Measurements from ENCODE around the gene BLCAP.

The BLCAP gene

DNA sequence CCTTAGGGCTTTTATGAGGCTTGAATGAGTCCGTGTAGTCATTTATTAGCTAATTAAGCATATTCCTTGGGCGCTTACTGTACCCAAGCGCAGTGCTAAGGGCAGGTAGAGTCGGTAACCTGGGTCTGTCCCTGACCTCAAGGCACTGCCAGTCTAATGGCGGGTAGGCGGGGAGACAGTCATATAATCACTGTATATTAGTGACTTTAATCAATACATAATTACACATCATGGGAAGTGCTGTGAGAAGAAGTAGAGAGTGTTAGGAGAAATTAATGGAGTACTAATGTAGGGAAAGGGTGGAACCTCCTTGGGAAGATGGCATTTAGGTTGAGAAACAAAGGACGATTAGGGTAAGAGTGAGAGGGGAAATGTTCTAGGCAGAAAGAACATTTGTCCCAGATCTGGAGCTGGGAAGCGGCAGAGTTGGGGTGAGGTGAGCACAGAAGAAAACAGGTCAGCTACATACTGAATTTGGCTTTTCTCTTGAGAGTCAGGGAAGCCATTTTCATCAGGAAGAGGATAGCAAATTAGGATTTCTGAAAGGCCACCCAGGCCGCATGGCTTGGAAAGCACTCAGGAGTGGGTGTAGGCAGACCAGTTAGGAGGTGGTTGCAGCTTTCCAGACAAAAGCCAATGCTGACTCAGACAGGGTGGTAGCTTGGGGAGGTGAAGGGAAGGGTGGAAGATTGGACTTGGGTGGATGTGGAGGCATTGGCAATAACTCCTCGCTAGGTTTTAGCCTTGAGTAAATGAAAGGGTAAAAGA is 954 bp upstream of the BLCAP start:
- no peak for DNase-seq

DNA sequence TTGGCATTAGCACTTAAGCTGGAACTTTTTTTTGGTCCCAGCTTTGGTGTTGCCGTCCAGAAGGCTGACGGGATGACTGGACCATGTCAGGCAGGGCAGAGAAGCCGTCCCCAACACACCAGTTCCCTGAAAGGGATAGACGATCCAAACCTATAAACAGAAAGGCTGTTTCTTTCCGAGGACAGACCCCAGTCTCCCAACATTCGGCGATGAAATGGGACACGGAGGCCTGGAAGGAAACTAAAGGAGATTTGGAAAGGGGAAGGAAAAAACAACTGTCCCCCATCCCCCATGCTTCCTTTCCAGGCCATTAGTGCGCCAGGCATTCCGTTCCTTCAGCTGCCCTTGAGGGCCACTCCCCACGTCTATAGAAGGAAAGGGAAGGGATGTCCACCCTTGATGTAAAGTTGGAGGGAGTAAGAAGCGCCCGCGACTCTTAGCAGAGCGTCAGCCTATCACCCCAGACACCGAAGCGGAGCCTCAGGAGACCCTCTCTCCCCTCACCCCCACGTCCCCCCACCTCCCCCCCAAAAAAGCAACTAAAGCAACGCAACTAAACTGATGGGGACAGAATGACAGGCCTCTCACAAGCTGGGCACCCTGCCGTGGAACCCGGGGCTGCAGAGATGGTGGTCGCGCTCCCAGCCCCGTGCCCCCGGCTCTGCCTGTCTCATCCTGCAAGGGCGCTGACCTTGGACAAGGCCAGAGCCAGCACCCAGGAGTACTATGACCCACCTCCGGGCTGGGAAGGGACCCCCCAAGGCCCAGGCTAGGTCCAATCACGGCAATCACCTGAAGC is 638 bp downstream of the BLCAP start:
- no peak for DNase-seq

DNA sequence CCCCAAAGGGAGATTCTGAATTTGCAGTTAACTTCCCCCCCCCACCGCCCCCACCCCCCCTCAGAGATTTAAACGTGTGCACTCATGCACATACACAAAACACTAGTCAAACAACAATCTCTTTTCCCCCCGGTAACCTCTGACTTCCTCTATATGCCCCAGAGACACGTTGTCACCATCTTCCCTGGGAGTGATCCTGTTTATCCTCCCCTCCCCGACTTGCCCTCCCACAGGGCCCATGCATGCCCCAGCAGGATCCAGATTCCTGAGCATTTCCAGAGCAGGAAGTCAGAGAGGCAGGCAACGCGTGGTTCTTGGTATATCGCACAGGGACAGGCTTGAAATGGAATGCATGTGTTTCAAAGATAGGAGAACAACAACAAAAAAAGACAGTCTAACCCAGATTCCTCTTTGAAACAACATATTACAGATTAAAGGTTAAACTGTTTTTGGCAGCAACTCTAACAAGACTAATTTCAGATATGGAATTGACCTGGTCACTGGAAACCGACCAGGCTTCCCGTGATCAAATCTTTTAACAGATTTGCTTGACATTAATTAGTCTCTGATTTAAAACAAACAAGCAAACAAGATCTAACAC is 1.3 kb downstream of the BLCAP start:
- no peak for DNase-seq

DNA sequence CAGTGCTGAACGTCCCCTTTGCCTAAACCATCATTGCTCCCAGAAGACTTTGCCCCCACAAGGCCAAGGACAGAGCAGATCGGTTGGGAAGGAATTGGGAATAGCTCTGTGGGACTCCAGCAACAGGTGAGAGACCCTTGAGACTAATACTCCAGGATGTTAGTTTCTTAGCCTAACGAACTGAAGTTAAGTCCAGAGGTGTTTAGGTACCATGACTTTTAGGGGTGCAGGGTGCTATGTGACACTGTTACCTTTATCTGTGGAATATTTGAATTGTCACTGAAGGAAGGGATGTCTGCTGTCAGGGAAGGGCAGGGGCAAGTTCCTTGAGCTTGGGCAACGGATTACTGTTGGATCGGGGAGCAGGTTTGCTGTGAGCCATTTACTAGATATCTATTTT is 1.9 kb downstream of the BLCAP start:
- DNase-seq: no peak

DNA sequence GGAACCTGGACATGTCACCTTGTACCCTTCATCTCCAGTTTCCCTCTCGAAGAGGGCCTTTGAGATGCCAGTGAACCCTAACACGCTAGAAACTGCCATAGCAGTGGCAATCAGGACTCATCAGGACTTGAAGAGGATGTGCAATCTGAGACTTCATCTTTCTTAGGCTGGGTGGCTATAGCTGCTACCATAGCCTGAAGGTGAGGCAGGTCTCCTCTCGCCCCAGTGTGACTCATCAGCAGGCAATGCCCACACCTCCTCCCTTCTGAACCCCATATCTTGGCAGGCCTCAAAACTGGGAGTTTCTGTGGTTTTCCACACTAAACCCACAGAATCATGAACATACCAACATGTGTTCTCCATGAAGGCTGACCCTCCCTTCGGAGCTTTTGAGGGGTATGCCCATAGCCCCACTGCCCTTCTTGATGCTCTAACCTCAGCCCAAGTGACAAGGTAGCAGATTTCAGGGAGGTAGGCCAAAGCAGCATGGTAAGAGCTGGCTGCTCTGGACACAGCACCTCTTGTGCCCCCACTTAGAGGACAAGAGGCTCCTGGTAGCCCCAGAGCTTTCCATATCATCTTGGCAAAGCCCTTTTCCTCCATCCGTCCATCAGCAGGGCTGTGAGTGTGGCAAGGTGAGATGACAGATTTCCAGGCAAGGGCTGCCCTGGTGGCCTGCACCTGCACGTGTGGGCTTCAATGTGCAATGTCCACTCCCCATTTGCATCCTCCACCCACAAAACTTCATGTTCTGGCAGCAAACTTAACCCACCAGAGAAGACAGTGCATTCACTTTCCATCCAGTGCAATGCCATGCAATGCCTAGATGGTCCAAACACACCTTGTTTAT is 2.6 kb downstream of the BLCAP start:
- peak; percentile 27 to 39 for DNase-seq

DNA sequence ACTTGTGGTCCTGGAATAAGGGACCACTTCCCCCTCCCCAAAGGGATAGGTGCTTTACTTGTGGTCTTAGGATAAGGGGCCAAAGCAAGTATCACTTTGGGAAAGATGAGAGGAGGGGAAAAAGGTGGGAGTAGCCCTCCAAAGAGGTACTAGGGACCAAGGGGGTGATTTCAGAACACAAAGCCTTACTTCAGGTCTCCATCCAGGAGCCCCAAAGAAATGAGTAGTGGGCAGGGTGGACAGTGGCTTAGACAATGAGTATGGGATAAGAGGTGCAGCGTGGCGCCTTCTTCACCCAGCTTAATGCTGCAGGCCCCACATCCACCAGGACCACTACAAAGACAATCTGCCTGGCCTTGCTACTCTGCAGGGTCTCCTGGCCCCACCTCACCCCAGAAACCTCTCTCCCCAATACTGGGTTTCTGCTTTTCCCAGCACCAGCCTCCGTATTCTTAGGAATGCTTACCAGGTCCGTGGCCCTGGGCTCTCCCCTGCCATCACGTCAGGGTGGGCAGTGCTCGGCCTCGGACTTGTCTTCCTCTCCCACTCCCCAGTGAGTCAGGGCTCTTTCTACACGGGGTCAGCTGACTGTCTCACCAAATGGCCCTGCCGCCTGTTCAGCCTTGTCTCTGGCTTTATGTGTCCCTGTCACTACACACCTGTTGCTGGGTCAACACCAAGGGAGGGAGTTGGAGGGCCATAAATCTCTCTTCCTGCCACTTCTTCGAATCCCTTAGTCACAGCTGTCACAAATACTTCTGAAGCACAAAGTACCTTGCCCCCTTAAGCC is 3.6 kb downstream of the BLCAP start:
- DNase-seq: no peak

DNA sequence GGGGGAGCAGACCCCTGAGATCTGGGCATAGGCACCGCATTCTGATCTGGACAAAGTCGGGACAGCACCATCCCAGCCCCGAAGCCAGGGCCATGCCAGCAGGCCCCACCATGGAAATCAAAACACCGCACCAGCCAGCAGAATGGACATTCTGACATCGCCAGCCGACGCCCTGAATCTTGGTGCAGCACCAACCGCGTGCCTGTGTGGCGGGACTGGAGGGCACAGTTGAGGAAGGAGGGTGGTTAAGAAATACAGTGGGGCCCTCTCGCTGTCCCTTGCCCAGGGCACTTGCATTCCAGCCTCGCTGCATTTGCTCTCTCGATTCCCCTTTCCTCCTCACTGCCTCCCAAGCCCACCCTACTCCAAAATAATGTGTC is 4.7 kb downstream of the BLCAP start:
- no peak for DNase-seq

DNA sequence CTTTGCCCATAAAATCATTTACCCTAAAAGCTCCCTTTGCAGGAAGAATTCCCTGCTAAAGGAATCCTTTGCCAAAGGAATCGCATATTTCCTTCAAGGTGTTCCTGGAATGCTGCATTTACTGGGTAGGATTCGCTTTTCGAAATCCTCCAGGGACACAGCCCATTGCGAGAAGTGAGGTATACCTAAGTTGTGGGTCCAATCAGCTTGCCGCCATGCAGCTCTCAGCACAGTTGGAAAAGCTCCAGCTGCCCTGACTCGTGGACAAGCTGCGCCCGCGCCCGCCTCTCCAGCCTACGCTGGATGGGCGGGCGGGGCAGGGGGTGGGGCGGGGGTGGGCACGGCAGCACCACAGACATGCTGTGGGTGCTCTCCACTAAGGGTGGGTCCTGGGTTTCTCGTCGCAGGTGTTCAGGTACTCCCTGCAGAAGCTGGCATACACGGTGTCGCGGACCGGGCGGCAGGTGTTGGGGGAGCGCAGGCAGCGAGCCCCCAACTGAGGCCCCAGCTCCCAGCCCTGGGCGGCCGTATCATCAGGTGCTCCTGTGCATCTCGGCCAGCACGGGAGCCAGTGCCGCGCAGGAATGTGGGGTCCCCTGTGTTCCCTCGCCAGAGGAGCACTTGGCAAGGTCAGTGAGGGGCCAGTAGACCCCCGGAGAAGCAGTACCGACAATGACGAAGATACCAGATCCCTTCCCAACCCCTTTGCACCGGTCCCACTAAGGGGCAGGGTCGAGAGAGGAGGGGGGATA is 5.2 kb downstream of the BLCAP start:
- DNase-seq: no peak

DNA sequence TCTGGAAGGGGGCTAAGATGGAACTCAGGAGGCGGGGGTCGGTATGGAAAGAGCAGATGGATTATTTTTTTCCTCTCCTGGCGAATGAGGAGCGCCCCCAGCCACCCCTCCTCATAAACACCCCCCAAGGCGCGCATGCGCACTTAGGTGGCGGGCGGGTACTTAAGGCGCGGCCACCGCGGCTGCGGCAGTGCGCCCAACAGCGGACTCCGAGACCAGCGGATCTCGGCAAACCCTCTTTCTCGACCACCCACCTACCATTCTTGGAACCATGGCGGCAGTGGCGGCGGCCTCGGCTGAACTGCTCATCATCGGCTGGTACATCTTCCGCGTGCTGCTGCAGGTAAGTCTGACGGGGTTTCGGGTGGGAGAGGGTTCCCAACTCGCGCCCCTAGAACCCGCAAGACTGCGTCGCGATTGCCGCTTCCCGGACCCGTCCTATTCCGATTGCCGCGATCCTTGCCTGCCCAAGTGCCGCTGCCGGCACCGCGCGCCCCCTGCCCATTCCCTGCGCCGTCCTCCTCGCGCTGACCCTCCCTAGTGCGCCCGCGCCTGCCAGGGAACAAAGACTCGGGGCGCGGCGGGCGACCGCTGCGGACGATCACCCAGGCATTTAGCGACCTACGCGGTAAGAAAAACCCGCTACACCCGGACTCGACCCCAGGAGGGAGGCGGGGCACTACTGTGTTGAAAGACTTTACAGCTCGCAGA is 6.5 kb downstream of the BLCAP start, which contains the start of gene NNAT:
TSS of gene NNAT (plus strand) at position 190 of the 711 bp plus-strand sequence. CDS start at position 272, 82 bp downstream.
- DNase-seq: no peak

DNA sequence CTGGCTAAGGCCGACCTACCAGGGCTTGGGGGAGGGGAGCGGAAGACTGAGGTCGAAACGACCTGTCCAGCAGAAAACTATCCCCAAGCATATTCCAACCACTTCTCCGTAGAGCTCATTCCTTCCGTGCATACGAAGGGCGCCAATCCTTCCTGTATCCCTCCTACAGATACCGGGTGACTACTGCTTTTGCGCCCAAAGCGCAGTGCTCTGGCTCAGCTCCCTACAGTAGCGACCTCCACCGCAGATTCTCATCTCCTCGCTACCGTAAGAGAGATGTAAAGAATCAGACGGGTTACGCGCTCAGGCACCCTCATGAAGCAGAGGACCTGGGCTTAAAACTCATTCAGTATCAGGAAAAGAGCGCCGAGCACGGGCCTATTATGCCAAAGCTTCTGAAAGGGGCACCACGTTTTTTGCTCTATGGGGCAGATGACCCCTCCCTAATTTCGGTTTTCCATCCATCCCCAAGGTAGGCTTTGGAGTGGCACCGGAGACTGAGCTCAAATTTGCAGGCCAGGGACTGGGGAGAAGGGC is 7.2 kb downstream of the BLCAP start:
- DNase-seq: no peak

DNA sequence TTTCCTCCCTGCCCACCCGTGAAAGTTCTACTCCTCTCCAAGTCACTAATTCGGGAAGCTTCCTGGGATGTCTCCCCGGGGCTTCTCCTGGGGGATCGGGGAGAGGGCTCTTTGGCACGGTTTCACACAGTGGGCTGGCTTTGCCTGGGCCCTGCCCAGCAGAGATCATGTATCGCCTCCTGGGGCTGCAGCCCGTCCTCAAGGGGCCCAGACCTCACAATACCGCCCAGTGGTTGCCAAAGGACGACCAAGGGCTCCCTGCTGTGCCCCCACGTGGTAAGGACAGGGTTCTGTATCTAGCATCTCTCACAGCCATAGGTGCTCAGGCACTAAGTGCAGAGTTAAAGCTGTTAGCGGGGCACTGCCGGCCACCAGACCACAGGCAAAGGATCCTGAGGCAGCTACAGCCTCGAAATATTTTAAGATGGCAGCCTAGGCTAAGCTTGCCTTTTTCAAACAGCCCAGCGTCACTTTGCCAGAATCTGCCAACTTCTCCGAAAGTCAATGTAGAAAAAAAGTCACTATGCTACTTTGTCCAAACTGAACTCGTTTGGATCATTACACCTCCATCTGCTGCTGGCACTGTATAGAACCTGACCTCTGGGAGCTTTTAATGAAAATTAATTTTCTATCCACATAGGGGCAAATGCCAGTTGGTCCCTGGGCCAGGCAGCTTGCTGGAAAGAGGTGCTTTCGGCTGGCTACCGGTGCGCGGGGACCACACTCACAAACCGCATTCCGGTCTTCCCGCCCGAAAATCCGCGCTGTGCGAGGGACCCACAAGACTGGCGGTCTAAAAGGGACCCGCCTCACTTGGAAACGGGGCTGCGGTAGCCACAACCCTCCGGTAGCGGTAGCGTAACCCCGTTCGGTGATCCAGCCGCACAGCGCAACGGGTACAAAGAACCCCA is 7.9 kb downstream of the BLCAP start:
- DNase-seq: no peak

DNA sequence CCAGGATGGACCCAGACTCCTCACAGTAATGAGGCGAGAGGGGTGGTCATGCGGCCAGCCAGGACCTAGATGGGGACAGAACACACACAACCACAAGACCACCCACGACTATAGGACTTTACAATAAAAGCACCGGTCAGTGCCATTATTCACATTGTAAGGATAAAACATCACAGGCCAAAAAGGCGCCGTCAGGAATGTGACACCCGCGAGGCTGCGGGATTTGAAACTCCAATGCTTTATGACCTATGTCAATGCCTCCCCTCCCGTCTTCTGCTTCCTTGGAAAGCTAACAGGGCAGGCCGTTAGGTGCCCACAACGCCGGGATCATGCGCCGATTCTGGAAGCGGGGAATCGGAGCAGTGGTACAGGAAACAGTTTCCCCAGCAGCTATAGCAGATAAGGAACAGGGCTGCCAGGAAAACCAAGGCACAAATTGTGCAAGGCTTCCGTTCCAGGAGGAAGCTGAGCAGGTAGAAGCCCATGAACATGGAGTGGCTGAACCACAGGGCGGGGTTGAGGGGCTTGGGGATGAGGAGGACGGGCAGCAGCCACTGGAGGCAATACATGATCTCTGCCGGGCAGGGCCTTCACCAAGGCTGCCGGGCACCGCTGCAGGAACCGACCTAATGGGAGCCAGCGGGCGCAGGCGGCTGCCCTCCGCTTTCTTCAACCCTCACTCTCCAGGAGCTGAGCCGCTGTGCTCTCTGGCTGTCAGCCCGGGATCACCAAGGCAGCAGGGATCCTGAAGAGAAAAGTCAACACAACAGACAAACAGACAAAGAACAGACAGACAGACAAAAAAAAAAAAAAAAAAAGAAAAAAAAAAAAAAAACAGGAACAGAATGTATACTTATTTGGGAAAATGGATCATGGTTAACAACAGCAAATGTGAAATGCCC is 8.8 kb downstream of the BLCAP start:
- no peak for DNase-seq

DNA sequence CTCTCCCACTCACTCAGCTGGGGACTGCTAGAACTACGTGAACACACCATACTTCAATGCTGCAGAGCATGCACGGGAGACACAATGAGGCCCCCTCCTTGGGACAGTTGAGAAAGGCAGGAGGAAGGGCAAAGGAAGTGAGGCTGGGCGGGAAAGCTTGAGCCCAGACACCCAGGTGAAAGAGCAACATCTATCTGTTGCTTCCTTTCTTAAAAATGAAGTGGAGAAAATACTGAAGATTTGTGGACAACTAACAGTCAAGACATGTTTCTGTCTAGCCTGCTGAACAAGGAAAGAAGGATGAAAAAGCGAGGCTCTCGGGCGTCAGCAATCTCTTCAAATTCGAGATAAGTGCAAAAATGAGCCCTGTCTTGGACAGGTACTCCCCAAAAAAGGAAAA is 9.6 kb downstream of the BLCAP start:
- DNase-seq: no peak

DNA sequence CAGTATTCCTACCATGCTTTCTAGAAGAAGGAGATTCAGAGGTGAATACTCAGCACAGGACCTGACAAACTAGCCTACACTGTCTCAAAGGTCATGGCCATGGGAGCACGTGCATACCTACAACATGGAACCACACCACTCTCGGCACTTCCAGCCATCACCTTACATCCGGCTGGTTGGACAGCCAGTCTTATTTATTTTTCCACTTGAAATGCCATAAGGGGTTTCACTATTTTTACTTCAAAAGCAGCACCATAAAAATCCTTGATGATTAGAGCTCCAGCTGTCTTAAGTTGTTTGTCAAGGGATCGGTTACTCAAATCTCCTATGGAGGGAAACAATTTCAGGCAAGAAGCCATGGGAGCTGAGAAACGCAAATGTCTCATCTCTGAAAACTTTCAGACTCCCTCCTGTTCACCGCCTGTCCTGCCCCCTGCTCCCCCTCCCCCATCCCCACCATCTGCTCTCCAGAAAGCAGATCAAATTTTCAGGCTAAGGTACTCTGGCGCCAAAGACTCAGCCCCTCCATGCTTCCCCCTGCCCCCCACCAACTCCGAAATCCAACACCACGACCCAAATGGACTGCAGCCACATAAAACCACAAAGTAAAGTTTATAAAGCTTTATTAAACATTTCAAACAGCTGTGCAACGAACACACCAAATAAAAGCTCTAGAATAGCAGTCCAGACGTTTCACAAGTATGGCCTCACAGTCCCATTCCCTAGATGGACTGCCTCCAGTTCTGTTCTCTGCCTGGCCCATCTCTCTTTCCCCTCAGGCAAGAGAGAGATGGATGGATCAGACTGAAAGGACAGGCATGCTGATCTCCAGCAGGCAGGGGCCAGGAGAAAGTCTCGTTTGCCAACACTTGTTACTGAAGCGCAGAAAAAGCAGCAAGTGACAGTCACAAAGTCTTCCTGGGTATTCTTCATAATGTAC is 10.6 kb downstream of the BLCAP start:
- DNase-seq: no peak

DNA sequence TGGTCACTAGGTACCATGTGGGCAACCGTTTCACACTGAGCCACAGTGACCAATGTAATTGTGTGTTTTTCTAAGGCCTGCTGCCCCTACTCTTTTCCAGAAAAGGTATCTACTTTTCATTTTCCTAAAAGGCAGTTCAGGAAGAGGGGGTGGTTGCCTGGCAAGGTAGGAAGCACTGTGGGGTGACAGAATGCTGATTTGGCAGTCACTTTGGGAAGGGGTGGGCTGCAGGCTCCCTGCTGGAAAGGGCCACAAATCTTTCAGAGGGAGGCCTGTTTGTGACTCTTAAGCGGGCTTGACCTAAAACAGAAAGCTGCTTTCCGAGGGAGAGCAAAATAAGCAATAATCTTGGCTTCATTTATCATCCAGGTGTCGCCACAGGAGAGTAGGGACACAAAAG is 11.8 kb downstream of the BLCAP start:
- DNase-seq: no peak

DNA sequence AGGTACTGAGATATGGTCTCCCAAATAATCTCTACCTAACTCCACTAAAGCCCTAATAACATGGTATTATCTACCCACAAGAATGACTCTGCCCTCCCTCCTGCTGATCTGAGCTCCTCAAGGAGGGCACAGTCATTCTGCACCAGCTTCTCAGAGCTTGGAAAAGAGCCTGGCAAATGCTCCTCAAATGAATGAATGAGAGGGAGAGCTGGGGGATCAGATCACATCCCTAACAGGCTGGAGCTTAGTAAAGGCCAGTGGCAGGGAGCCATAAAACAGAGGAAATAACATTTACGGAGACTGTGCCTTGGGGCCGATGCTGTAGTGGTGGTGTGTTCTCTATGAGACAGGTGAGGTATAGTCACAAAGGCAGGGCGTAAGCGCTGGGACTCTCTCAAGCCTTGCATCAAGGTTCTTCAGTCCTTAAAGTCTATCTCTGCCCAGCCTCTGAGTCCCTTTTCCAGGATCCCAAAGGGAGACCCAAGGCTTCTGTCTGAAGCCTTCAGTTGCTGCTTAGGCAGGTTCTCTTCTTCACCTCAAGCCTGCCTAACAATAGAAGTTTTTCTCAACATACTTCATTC is 13.8 kb downstream of the BLCAP start:
- DNase-seq: no peak
